Prostate gland (tissue), 2 donors: ENCODE data around the gene TMEM212.

ENCODE experiments used
- CTCF ChIP-seq, 4 experiments: fragments of 200-600 bp in 2 of 4; fragments of 450-650 bp in 2 of 4; sonication (generic) in 2 of 4; IDR thresholded peaks; 1 replicate in 3 of 4; 2 replicates in 1 of 4; pipeline ENCODE4 v1.5.1; 2016 to 2019; ENCODE audit warnings: antibody characterized with exemption in 4 of 4, mild to moderate bottlenecking in 2 of 4, moderate library complexity in 2 of 4
- POLR2A ChIP-seq: fragments of 450-650 bp; IDR thresholded peaks from one replicate; pipeline ENCODE4 v1.6.1; 2016; ENCODE audit warnings: antibody characterized with exemption, mild to moderate bottlenecking

- TF ChIP-seq CTCF (IDR thresholded peaks at IDR 0.05), result no peak
- no peak for TF ChIP-seq POLR2A
Observed at GRCh38 chr3:171881251-171881650, 38.1 kb downstream of the TMEM212 start.
